Fibroblast of lung (primary cell): ENCODE data around the gene ESPN.

Experiments
- CTCF ChIP-seq, 2 donors: IDR thresholded peaks in 1 of 2; conservative IDR thresholded peaks in 1 of 2; 1 replicate in 1 of 2; 2 replicates in 1 of 2; pipeline ENCODE4 v1.5.1; 2011 to 2012; ENCODE audit warnings: low read length in 2 of 2, control low read depth in 1 of 2, inconsistent platforms in 1 of 2, low read depth in 1 of 2, mild to moderate bottlenecking in 1 of 2
- EZH2 ChIP-seq: IDR thresholded peaks from 2 replicates; pipeline ENCODE4 v1.5.1; 2012; ENCODE audit warnings: low read length, control low read depth, mild to moderate bottlenecking; ENCODE audit errors: missing control alignments

GRCh38 chr1:6448749-6449631 lies 24.4 kb downstream of the ESPN start:
- no peak for TF ChIP-seq CTCF (conservative IDR thresholded peaks at IDR 0.05 in 1 of 2, IDR thresholded peaks at IDR 0.05 in 1 of 2; ENCODE audit: low read depth in 1 of 2, low read length in 2 of 2)
- TF ChIP-seq EZH2: peak; percentile 84
